ENCODE results near the gene STRAP. TPM values are rescaled to one million over a fixed set of nuclear protein-coding genes. Genes with fewer than 3 reads are reported as not detected.

STRAP gene
- total RNA-seq, 1 donor from 2014 or later, result 140 TPM

GRCh38 chr12:15918066-15918465 is 35.9 kb downstream of the STRAP start:
- TF ChIP-seq CTCF (conservative IDR thresholded peaks at IDR 0.05), result no peak
- Mint-ChIP-seq H3K36me3 (peaks cover 29% of the 10 kb centered on the region), H3K9me3 (no peaks in the 10 kb centered on the region), H3K4me1 (ENCODE audit: unreplicated experiment) (peaks cover 8% of the 10 kb centered on the region), H3K4me3 (no peak overlapping the region), H3K27ac (no peak overlapping the region), H3K27me3 (no peaks in the 10 kb centered on the region)
- no peak for DNase-seq (ENCODE audit: extremely low spot score, unreplicated experiment)

- peaks cover 8% of the 10 kb centered on the region for H3K4me1 Mint-ChIP-seq (ENCODE audit: unreplicated experiment)
- peaks cover 35% of the 10 kb centered on the region for H3K36me3 Mint-ChIP-seq
- H3K27me3 Mint-ChIP-seq, result no peaks in the 10 kb centered on the region
- H3K4me3 Mint-ChIP-seq, result no peak overlapping the region
- no peak overlapping the region for H3K27ac Mint-ChIP-seq
- no peak for TF ChIP-seq CTCF (conservative IDR thresholded peaks at IDR 0.05)
- no peak for DNase-seq (ENCODE audit: extremely low spot score, unreplicated experiment)
- H3K9me3 Mint-ChIP-seq, result no peaks in the 10 kb centered on the region
Observed at GRCh38 chr12:15919418-15919817, 37.2 kb downstream of the STRAP start.

GRCh38 chr12:15924956-15925355 is 42.8 kb downstream of the STRAP start:
- no peak for DNase-seq (ENCODE audit: extremely low spot score, unreplicated experiment)
- Mint-ChIP-seq H3K4me3 (no peak overlapping the region), H3K27ac (no peak overlapping the region), H3K9me3 (no peaks in the 10 kb centered on the region), H3K36me3 (peaks cover 32% of the 10 kb centered on the region), H3K27me3 (no peaks in the 10 kb centered on the region), H3K4me1 (ENCODE audit: unreplicated experiment) (peaks cover 8% of the 10 kb centered on the region)
- TF ChIP-seq CTCF (conservative IDR thresholded peaks at IDR 0.05), result no peak

GRCh38 chr12:15928346-15928745 is 46.2 kb downstream of the STRAP start:
- Mint-ChIP-seq H3K4me3 (no peak overlapping the region), H3K27me3 (no peaks in the 10 kb centered on the region), H3K27ac (no peak overlapping the region)

GRCh38 chr12:15928870-15929571 is 46.8 kb downstream of the STRAP start:
- TF ChIP-seq CTCF (conservative IDR thresholded peaks at IDR 0.05), result no peak
- H3K9me3 Mint-ChIP-seq, result peaks cover 12% of the 10 kb centered on the region
- peaks cover 30% of the 10 kb centered on the region for H3K36me3 Mint-ChIP-seq
- no peaks in the 10 kb centered on the region for H3K27me3 Mint-ChIP-seq
- peak overlapping the region; percentile 16 for H3K4me3 Mint-ChIP-seq
- peaks cover 18% of the 10 kb centered on the region for H3K4me1 Mint-ChIP-seq (ENCODE audit: unreplicated experiment)
- H3K27ac Mint-ChIP-seq, result peak overlapping the region; percentile 20
- no peak for DNase-seq (ENCODE audit: extremely low spot score, unreplicated experiment)

More at GRCh38 chr12:15928346-15928745, 46.2 kb downstream of the STRAP start:
- Mint-ChIP-seq H3K4me1 (ENCODE audit: unreplicated experiment) (peaks cover 18% of the 10 kb centered on the region), H3K36me3 (peaks cover 30% of the 10 kb centered on the region), H3K9me3 (peaks cover 7% of the 10 kb centered on the region)
- no peak for TF ChIP-seq CTCF (conservative IDR thresholded peaks at IDR 0.05)
- no peak for DNase-seq (ENCODE audit: extremely low spot score, unreplicated experiment)
